NOMO-1 treated with dmso at 0.1 percent for 144 hours (cell line): ENCODE results near the gene COA1.

Experiments used
- DNase-seq: peaks from one replicate; lab custom pipeline; 2025; ENCODE audit not compliant: unreplicated experiment; lab: John Stamatoyannopoulos, UW

The COA1 gene

DNA sequence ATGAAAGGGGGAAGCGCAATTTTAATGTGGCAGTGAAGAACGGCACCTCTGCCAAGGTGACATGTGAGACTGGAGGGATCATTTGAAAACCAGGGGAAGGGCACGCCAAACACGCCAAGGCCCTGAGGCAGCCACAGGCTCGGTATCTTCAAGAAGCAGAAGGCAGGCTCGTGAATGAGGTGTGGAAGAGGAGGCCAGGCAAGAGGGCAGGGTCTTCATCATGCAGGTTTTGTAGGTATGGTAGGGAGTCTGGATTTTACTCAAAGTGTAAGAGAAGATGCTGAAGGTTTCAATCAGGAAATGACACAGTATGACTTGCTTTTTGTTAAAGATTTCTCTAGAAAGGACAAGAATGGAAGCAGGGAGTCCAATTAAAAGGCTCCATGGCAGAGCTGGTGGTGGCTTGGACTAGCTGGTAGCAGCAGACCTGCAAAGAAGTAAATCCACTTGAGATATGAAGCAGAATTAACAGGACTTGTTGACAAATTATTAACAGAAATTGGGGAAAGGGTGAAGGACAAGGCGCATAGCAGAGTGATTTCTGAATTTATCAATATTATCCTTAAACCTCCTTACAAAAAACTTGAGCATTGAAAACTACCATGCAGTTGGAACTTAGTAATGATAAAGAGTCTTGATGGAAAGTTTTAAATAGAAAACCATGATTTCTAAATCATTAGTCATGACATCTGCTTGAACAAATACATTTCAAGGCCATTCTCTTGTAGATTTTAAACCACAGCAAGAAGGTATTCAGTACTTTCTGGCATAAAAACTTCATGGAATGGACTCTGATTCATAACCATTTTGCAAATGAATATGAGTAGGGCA lies 70.4 kb downstream of the COA1 start:
- DNase-seq, result no peak

DNA sequence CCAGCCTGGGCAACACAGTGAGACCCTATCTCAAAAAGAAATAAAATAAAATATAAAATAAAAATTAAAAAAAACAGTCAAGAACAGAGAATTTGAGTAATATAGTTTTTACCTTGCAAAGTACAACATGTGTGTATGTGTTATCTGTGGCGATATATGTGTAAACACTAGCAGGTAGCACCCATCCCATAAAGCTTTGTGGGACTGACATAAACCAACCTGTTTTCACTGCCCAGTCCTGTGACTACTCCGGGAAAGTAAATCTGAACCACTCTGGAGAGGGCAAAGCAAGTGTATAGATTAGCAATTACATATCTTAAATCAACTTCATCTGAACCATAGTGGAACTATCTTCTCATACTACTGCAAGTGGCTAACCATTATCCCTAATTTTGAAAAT lies 72.3 kb downstream of the COA1 start:
- no peak for DNase-seq

DNA sequence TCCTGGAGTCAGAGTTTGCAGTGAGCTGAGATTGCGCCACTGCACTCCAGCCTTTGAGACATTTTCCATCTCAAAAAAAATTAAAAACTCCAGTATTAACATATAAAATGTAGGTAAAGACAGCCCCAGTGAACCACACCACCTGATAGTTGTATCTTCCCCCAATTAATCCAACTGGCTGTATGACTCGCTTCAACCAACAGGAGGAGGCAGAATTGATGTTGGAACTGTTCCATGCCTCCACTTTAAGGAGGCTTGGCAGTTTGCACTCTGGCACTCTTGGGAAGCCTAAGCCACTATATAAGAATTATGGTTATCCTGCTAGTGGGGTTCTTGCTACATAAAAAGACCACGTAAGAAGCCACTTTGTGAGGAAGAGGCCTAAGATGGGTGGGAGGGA lies 73.7 kb downstream of the COA1 start:
- no peak for DNase-seq

DNA sequence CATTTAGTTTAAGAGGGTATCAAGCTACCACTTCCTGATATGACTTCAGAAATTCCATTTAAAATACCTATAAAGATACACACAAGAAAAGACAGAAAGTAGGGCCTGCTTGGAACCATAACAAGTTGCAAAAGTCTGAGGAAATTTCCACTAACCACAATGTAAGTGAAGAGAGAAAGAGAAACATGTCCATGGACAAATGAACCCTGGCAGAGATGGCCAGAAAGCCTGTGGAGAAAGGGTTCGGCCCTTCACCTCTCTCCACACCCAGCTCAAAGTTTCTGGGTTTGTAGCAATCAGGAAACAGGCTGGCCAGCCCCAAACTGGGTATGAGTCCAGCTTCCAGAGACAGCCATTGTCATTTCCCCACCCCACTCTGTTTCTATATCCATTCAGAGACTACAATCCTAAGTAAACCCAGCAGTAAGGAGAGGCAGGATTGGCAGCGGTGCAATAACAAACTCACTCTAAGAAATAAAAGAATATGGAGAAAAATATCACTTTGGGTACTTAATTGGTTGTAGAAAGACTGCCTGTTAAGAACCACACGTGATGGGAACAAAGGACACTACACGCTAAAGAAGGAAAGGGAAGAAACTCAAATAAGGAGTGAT lies 75.3 kb downstream of the COA1 start:
- DNase-seq, result no peak

DNA sequence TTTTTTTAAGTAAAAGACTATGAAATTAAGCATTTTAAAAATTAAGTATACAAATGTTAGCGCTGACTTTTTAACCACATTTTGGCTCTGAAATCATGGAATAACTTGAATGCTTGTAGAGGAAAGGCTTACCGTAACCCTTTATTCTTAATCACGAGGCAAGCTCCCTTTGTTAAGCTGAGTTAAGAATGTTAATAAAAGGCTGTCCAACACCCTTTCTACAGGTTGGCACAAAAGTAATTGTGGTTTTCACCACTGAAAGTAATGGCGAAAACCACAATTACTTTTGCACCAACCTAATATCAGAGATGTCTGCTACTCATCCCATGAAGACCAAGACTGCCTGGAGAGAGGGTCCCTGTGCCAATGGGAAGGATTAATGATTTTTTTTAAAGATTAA lies 75.9 kb downstream of the COA1 start:
- DNase-seq, result no peak

DNA sequence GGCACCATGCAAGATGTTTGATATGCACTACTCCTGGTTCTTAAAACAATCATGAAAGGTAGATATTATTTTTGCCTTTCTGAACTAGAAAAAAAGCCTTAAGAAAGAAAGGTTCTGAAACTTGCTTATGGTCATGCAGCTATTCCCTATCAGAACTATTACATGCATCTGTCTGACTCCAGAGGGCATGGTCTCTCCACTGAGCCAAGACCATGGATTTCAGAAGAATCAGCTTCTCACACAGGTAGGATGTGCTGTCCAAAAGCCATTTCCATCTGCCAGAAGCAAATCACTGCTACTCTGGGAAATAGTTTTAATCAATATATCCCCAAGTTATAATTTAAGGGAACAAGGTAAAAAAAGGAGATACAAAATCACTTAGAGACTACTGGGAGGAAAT lies 77.0 kb downstream of the COA1 start:
- no peak for DNase-seq

DNA sequence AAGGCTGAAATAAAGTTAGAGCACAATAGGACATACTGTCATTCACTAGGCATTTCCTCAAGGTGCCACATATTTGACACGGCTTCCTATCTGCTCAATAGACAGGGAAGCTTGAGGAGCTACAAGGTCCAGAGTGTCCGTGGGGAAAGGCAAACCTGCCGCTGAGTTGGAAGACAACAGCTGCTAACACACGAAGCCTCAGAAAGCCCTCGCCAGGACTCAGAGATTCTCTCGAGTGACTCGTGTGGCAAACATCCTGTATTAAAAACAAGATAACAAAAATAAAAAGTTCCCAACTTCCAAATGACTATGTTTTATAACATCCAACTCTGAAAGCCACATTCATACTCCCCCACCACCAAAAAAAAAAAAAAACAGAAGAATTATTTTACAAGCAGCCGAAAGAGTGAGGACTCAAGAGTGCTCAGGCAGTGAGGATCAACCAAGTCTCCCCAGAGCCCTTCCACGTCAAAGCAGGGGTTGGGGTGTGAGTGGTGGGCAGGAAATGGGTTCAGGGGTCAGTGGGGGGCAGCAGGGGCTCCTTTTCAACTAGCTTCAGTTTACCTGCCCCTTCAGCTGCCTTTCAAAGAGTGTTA lies 78.8 kb downstream of the COA1 start:
- no peak for DNase-seq

DNA sequence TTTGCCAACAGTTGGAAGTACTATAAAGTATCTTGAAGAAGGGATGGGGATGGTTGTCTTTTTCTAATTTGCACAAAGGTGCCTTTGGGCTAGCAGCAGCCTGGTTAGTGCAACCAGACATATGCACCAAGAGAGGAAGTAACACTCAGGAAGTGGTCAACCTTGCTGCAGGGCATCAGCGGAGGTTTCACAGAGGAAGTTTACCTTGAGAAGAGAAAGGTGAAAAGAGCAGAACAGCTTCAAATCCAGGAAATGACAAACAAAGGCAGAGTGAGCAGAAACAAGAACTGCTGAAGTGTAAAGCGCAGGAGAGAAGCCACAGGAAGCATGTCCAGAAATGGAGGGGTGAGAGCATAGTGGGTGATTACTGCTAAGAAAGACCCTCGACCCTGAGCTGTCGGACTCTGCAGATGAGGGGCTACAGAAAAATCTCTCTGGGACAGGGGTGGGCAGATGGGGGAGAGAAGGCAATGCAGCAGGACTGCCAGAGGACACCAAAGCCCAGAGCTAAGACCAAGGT lies 79.5 kb downstream of the COA1 start:
- peak; percentile 75 for DNase-seq

DNA sequence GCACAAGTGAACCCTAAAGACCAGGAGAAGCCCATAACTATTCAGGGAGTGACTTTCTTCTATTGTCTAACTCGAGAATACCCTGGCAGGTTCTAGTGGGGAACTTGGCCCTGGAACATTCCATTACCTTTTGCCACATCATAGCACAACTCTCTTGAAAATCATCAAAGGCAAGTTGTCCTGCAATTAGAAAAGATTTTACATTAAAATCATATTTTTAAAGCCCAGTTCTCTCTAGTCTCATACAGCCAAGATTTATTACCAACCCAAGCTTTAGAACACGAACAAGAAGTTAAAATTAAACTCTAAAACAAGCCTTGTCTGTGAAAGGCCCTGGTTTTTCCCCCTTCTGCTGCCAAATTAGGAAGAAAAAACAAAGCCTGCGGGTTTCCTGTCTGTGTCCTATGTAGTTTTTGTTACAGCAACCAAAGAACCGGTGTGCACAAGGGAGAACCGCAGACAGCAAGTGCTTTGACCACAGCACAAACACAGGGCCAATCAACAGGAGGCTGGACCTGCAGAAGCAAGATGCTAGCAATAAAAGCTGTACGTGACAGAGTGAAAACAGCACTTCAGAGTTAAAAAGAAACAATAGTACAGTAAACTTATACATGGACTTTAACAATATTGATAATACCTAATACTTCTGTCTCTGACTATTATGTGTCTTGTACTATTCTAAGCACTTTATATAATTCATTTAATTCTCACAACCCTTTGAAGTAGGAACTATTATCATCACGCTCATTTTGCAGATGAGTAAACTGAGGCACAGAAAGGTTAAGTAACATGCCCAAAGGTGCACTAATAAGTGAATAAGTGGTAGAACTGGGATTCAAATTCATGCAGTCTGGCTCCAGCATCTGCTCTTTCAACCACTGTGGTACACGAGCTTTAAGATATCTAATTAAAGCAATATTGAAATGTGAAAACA lies 80.6 kb downstream of the COA1 start:
- DNase-seq, result peak; percentile 47

DNA sequence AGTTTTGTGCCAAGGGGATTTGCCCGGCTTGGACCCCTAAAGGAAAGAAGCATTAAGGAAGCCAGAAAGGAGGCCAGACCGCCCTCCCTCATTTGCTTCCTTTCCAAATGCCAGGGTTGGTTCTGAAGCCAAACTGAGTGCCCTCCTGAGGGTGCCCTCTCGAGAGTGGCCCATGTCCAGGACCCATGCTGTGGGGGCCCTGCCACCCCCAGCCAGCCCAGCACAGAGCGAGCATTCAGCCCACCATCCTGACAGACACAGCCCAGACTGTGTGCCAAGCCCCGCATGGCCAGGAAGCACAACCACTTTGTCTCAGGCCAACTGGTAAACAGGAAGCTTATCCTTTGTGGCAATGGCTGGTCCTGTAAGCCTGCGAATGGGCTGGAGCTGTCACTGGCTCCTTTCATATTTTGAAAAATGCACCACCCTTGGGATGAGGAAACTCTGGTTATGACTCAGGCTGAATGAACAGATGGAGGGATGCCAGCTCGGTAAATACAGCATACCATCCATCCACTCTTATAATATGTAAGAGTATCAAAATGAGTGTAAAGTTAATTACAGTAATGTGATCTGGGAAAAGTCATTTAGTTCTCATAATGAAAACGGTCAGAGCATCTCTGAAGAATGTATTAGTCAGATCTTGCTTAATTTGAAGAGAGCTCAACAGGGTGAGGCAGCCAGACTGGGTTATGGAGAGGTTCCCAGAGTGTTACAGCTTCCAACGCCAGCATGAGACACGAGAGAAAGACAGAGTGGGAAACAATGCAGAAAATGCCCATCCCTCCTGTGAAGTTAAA lies 81.5 kb downstream of the COA1 start:
- DNase-seq, result peak; percentile 15

DNA sequence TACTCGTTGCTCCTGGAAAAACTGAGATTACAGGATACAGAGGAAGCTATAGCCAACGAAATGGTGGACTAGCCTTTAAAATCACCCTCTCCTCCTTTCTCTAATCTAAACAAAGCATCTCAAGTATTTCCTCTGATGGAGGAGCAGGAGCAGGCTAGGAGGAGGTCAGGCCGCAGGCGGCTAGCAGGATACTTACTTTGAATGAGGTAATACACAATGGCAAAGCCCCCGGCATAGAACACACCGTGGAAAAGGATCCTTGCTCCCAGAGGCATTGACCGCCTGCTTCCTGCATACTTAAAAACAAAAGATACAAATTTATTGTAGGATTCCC lies 82.0 kb downstream of the COA1 start:
- no peak for DNase-seq

DNA sequence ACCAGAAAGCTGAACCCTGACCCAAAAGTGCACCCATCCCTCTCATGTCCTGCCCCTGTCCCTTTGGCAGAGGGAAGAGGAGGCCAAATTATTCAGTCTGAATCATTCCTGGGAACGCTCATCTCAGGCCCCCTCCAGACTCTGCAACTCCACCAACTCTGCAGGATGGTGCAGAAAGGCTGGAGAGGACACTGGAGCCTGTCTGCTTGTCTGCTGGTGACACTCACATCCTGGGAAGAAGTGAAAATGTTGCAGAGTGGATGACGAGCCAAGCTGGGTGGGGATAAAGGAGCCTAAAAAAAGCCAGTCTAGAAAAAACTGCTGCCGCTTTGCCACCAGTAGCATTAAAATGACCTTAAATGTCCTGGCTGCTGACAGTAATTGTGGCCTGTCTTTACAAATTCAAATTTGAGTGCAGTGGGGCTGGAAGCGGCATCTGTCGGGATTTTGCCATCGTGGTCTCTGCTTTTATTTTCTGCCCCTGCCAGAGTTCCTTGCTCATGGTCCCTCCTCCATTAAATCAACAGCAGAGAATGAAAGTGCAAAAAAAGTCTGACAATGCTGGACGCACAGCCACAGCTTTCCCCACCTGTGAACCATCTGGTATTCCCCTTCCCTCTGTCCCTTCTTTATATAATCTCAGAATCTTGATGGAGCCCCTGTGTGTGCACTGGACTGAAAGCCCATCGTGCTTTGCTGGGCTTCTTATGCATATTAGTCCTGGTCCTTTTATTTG lies 82.6 kb downstream of the COA1 start:
- DNase-seq, result no peak

DNA sequence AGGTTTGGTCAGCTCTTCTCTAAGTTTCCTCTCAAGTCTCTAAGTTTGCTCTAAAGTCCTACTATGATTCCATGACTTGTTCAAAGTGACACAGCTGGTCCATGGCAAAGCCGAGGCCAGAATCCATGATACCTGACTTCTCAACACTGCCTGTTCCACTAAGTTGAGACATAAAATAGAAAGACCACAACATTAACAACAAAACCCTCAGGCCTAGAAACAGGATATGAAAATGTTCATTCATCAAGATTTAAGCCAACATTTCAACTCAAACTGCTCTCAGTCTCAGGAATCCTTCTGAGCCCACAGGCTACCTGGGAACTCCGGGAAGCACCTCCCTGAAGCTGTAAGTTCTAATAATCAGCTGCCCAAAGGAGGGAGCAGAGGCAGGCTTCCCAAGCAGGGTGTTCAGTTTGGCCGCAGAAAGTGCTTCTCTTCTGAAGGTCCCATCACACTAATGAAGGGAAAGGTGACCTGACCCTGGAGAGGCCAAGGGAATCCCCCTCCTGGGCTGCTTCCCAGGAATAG lies 83.6 kb downstream of the COA1 start:
- DNase-seq, result no peak

DNA sequence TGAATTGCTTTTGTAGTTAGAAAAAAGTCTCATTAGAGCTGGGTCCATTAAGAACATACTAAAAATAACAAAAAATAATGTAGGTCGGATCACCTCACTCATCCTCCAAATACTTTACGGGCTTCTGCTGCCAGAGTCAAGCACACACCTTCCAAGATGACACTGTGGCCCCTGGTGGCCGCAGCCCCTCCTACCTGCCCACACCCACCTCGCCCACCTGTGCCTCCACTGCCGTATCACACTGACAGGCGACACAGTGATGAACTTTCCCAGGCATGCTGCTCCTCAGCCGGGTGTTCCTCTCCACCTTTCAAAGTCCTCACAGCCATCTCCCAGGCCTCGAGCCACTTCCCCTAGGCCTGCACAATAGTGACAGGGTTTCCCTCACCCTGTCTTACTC lies 85.5 kb downstream of the COA1 start:
- no peak for DNase-seq

DNA sequence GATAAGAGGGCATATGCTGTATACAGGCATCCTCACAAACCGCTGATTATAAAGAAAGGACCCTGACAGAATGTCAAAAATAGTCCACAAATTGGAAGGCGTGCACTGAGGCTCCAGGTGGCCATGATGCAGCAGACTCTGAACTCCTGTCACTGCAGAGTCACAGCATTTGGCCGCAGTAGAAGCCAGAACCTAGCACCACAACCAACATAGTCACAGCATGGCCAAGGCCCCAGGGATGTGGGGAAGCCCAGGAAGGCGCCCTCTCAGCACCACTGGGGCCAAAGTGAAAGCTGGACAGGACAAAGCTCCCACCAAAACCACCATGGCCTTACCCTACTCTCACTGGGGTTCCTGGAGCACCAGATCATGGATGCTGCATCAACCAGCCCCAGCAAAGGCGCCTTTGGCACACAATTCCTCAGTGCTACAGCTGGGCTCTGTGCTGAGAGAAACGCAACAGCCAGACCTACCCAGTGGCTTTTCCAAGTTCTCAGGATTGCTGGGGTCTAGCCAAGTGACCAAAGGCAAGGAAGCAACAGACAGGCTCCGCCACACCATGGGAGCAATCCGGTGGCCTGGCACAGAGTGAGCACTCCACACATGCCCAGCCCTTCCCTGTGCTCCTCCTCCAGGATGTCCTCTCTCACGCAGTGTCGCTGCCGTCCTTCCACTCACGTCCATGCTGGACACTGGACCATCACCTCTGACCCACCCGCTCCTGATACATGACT lies 86.3 kb downstream of the COA1 start:
- DNase-seq, result no peak

DNA sequence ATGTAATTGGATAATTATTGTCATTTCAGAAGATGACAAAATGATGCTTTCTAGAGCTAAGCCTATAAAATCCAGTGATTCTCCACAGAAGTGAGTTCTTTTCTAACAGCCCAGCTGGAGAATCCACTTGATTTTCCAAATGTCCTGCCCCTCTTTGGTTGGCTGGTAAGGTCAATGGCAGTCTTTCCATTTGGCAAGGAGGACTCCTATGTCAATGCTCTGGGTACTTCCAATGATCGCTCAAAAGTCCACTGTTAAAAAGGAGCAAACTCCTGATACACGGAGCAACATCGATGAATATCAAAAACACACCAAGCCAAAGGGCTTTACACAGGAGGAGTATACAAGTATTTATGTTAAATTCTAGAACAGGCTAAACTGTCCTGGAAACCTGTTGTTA lies 88.6 kb downstream of the COA1 start:
- DNase-seq, result no peak

DNA sequence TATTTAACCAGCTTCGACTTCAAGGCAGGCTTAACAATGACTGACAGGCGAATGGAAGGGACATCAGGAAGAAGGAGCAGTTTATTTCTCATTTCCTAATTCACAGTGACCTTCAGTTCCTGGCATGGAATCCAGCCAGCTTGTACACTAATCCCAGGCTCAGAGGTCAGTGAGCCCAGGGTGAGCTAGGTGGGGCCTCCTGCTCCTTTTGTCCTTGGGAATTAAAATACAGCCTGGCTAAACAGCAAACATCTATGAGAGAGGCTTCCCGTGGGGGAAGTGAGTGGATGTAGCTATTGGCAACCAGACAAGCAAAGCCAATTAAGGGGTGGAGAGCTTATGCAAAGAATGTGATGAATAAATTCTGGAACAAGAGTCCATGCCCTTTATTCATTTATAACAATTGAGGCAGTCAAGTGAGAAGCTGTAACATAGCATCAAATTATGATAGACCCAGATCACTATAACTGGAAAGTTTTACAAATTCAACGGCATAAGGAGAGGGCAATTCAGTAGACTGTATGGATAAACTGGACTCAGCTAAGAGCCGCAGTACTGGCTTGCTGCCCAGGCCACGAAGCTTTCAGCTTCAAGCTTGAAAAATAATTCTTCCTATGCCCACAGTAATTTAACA lies 89.3 kb downstream of the COA1 start:
- DNase-seq, result no peak

DNA sequence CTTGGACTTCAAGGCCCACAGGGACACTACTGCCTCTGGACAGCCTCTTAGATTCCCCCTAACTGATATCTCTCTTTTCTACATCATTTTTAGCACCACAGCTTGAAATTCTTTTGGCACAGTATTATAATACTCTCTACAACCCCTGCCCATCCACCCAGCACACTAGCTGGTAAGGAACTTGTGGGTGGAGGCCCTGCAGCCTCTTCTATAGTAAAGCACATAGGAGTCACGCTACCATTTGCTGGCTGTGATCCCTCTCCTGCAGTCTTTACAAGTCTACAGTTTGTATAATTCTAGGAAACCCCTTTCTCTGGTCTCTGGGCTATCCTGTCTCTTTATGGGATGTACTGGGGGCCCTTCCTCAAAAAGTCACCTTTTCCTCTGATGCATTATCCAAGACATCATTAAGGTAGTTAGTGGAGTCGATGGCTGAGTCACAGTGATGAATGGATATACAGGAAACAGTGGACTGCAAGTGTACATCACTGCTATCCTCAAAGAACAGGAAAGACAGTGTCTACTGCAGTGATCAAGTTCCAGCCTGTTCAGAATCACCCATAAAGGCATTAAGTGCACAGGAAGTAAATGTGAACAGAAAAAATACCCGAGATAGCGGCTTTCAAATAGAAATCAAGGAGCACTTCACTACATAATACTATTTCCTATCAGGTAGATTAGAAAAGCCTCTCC lies 92.1 kb downstream of the COA1 start:
- no peak for DNase-seq
